Measurements from ENCODE around the gene BCL2L11.

The BCL2L11 gene

DNA sequence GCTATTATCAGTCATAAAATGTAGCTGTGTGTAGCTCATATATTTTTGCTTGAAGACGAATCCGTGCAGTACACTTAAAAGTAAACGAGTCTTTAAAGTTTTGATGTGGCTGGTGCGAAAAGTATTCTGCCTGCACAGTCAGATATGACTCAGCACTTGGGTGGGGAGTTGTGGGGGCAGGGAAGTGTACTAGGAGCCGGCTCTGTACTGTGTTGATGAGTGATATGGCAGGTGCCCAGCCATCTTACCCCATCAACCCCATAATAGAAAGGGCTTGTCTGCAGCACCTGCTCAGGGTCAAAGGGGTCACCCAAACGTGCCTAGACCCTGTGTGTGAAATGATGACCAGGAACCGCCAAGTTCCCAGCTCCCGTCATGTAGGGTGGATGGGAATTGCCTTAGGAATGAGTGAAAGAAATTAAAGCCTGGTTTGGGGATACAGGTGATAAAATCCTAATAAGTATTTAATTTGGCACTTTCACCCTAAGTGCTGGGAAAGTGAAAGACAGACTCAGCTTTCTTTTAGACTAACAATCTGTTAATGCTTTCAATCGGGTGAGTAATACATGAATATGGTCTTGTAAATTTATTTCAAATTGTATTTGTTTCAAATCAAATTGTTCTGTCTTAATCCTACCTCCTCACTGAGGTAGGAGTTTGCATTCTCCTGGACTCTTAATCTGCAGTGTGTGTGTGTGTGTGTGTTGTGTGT lies 48.0 kb downstream of the BCL2L11 start:
- peak; percentile 48 for DNase-seq (ENCODE audit: low read depth)

DNA sequence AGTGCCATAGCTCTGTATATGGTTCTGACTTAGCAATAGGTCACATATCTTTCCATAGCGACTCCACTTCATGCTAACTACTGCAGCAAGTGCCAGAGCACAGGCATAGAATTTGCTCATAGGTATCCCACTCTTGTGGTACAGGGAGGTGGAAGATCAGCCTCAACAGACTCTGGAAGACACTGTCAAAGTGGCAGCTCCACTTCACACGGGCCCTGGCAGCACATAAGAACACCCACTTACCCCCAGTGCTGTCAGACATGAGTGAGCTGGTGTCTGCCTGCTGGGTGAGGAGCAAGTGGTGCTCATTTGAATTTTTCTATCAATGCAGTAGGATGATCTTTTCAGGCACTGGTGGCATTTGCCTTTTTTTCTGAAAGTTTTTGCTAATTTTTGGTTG lies 48.6 kb downstream of the BCL2L11 start:
- DNase-seq (ENCODE audit: low read depth): no peak

DNA sequence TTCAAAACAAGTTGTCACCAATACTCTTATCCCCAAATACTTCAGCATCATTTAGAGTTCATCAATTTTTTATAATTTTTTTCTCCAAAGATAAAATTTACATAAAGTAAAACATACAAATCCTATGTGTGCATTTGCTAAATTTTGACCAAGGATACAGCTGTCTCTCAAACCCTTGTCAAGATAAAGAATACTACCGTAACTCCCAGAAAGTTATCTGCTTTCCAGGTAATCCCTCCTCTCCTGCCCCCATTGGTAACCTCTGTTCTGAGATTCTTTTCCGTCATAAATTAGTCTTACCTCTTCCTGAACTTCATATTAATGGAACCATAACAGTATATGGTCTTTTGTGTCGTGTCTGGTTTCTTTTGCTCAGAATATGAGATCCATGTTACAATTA lies 49.2 kb downstream of the BCL2L11 start:
- DNase-seq (ENCODE audit: low read depth): no peak

DNA sequence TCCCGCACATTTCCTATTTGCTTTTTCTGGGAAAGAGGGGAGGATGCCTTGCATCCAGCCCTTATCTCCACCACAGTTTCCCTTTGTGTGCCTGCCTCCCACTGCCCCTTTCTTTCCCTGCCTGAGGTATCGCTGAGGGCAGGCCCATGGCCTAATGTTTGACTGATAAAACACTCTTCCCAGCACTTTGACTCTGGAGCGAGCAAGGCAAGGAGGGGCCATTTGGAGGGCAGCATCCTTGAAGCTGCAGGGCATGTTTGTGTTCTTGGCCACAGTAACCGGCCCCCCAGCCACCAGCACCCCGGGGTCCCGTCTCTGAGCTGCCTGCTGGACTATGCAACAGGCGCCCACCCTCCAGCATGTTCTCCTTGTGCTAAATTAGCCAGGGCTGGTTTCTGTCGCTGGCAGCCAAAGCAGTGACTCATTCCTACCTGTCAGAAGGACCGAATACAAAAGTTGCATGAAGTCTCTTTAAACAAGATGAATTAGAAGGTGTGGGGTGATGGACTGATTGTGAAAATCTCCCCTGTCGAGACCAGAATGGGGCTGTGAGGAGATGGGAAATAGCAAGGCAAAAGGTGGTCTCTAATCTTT lies 50.7 kb downstream of the BCL2L11 start:
- no peak for DNase-seq (ENCODE audit: low read depth)

DNA sequence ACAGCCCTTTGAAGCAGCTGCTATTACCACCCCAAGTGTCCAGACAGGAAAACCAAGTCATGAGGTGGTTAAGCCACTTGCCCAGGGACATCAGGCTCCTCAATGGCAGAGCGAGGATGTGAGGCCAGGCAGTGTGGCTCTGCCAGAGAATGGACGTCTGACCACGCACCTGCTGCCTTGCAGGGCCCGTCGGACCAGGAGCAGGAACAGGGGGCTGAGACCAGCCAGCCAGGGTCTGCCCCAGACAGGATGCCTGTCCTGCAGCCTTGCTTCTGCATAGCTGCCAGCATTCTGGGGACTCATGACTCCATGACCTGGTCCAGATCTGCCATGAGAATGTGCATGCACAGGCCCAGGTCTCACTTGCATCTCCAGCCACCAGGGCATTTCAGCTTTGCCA lies 52.0 kb downstream of the BCL2L11 start:
- DNase-seq (ENCODE audit: low read depth): no peak

DNA sequence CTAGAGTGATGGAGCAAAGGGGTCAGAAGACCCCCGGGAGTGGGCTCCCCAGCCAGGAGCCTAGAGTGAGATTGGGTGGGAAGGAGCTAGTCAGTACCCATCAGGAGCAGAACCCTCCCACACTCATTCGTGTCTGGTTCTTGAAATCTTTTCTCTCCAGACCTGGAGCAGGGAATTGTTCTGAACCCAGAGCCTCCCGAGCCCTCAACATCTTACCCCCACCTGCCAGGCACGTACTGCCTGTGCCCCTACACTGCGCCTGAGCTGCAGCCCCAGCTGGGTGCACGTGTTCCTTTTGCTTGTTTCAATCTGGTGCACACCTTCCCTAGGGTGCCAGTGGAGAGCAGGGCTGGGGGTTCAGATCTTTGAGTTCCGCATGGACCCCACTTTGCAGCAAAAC lies 52.6 kb downstream of the BCL2L11 start:
- no peak for DNase-seq (ENCODE audit: low read depth)

DNA sequence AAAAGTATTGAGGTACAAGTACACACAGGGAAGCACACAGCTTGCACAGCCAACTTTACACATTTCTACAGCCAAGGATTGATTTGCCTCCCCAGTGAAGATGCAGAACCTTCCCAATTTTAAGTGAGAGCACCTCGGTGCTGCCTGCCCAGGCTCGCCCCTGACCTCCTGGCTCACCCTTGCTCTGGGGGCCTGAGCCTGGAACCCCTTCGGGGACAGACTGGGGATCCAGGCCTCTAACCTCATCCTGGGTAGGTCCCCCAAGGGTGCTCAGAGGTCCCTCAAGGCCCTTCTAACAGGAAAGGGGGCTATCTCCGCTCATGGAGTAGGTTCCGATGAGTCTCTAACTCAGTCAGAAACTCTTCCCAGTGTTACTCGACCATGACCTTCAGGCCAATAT lies 53.1 kb downstream of the BCL2L11 start:
- DNase-seq (ENCODE audit: low read depth): no peak

DNA sequence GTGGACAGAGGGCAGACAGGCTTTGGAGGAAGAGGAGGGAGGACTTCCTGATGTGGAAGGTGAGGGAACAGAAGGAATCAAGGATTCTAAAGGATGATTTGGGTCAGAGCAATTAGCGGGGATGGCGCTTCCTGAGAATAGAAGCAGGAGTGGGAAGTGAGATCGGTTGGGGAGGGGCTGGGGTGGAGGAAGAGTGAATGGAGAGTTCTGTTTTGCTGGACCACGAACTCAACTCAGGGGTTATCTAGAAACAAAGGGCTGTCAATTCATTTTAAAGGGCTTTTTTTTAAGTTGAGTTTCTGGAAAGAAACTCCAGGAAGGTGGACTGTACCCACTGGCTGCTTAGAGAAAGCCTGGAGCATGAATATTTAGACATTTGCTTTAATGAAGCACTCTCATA lies 54.9 kb downstream of the BCL2L11 start:
- DNase-seq (ENCODE audit: low read depth): no peak

DNA sequence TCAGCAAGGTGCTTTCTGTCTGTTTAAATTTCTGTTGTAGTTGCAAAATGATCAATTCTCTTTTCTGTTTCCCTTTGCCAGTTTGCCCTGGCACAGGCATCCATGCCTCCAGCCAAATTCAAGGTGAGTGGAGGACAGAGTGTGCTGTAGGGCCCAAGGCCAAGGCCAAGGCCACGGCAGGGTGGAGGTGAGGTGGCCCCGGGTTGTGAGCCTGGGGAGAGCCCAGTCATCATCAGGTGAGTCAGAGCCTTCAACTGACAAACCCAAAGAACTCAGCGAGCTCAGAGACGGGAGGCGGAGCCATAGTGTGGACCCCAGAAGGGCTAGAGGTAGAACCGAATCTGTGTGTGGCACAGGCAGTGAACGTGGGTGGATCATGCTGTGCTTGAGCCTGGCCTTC lies 55.7 kb downstream of the BCL2L11 start:
- no peak for DNase-seq (ENCODE audit: low read depth)

DNA sequence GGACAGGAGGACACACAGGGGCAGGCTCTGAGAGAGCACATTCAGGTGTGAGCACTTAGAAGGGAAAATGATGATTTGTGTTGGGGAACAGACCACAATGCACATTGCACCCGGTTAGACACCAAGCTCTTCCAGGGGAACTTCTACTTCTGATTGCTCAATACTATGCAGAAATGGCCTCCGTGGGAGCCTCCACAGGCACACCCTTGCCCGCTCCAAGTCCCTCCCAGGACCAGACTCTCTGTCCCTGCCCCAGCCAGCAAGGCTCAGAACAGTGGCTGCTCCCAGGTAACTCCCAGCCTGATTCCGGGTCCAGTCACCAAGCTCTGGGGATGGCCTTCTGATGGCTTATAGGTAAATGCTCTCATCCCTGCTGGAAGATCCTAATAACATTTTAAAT lies 56.2 kb downstream of the BCL2L11 start:
- no peak for DNase-seq (ENCODE audit: low read depth)

DNA sequence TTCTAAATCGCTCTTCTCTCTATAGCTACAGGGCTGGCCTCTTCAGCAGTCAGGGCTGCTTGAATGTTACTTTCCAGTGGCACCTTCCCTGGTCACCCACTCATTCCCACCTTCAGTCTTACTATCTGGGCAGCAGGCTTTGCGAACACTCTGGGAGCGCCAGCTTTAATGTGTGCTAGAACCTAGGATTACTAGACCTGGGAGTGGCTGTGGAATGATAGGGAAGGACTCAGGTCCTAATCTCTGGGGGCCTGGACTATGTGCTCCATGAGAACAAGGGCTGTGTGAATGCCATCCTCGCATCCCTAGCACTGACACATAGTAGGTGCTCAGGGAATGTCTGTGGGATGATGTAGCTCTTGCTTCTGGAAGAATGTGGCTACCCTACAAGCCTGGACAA lies 57.6 kb downstream of the BCL2L11 start:
- DNase-seq (ENCODE audit: low read depth): no peak

DNA sequence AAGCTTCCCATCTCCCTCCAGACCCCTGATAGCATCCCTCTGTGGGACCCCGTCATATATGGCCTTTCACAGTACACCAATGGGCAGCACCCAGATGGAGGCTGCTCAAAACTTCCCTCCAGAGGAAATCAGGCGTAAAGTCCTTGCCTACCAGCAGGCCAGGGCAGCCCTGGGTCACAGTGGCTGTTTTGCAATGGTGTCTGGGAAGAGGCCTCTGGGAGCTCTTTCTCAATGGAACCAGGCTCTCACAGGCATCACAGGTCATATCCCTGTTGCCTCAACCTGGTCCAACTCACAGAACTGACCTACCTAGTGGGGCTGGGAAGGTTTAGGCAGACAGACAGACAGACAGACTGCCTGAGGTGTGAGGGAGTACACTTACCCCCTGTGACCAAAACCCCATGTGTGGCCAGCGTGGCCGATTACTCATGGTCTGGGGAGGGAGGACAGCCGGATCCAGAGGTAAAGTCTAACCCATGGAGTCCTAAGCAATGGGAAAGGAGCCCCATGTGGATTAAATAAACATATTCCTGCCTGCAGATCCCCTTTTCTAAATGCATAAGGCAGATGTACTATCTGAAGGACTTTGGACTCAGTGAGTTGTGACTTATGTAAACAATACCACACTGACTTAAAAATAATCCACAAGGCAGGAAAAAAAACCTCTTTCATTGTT lies 58.2 kb downstream of the BCL2L11 start:
- no peak for DNase-seq (ENCODE audit: low read depth)

DNA sequence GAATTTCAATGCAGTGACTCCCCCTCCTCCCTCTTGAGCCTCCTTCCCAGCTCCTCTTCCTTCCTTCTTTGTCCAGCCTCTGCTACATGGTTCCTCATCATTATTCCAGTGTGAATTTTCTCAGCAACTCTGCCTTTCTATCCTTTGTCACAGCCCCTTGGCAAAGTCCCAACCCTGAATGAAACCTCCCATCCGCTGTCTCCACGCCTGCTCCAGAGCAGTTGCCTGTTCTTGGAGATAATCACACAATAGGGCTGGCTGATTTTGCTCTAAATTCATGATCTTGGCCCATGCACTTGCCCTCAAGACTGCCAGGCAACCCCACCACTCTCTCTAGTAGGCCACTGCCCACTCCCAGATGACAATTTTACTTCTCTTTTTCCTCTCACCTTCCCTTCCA lies 61.4 kb downstream of the BCL2L11 start:
- no peak for DNase-seq (ENCODE audit: low read depth)

DNA sequence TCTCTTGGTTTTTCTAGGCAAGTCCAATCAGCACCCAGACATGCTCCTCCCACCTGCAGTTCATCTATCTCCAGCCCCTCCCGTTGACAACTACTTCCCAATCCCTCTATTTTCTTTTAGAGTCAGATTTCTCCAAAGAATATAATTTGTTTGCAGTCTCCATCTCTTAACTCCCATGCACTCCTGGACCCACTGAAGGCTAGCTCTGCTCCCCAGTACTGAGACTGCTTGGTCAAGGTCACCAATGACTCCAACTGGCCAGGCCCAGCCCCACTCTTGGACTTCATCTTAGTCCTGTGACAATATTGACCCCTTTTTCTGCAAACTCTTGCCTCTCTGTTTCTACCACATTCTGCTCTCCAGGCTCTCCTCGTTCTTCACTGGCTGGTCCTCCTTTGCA lies 62.0 kb downstream of the BCL2L11 start:
- no peak for DNase-seq (ENCODE audit: low read depth)

DNA sequence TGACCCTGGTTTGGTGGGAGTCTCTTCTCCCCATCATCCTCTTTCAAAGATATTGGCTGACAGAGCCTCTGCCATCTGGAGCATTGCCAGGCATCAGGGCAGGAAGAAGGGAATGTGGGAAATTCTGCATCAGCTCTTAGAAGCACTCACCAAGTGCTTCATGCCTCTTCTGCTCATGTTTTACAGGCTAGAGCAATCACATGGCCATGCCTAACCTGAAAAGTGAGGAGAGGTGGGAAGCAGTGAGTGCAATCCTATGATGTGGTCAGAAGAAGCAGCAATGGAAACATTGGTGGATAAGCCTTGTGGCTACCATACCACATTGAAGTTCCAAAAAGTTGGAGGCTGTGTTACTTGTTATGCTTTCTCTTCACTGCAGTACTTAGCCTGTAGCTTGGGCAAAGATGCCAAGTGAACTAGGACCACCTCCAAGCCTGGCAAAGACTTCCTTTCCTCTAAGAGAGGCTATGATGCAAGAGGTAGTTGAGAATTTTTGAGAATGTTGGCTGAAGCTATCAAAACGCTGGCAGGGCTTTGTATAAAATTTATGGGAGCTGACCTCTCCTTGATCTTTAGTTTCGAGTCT lies 64.1 kb downstream of the BCL2L11 start:
- DNase-seq (ENCODE audit: low read depth): no peak

DNA sequence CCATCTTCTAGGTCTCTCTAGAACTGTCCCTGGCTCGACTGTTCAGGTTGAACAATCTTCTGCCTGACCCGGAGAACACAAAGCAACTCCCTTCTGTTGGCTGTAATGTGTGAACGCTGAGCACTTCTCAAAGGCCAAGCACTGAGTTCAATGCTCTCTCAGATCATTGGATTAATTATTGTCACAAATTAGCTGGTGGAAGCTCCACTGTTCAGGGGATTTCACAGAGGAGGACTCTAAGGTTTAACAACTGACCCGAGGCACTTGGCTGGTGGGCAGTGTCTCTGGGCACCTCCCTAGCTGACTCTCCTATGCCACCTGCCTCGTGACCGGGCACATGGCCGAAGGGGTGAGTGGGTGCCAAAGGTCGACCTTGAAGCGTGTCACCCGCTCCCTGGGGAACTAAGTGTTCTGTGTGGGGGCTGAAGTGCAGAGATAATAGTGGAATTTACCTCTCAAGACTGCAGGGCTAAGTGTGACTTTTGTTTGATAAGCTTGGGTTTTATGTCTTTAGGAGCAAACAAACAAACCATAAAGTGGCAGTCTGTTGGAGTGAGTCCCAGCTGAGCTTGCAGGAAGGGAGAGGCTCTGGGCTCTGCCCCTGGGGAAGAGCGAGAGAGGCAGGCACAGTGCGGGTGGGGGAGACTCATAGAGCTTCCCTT lies 64.8 kb downstream of the BCL2L11 start:
- no peak for DNase-seq (ENCODE audit: low read depth)

DNA sequence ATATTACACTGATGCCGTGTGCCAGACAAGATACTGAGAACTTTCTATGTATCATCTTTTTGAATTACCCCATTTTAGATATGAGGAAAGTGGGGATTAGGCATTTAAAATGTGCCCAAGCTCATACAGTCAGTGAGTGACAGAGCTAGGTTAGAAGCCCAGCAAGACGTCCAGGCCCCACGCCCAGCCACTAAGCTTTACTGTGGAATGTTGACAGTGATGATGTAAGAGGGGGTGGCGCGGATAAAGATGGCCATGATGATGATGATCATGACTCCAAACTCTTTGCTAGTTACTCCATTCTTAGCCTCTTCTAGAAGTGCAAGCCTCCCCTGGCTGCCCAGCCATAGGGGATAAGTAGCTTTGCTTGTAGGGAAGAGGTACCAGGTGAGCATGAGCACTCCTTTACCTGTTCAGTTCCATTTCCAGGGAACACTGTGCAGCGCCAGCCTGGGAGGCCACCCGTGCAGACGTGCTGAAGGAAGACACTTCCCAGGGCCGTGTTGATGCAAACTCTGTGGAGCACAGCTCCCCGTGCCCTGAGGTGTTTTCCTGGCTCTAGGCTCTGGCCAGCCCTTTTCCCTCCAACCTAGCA lies 65.5 kb downstream of the BCL2L11 start:
- DNase-seq (ENCODE audit: low read depth): no peak

DNA sequence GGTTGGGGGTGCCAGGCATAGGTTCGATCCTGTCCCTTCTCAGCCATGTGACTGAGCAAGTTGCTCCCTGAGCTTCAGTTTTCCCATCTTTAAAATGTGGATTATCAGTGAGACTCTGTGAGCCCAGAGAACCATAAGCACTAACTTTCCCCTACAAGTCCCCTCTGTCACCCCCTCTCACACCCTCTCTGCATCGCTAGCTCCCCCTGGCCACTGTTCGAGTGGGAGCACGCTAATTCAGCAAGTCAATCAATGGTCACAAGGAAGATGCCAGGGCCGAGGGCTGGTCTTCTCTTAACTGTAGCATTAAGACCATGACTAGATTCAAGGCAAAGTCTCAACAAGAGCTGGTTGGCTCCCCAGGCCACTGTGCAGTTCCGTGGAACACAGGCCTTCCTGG lies 66.2 kb downstream of the BCL2L11 start:
- no peak for DNase-seq (ENCODE audit: low read depth)

DNA sequence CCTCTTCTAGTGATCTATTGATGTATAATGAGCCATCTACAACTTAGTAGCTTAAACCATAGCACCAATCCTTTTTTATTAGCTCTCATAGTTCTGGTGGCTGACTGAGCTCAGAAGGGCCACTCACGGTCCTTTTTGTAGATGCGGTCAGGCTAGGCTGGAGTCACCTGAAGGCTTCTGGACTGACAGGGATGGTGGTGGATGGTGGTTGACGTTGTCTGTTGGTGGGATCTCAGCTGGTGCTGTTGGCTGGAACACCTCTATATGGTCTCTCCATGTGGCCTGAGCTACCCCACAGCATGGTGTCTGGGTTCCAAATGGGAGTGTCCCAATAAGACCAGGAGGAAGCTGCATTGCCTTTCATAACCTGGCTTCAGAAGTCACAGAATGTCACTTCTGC lies 68.0 kb downstream of the BCL2L11 start:
- DNase-seq (ENCODE audit: low read depth): no peak

DNA sequence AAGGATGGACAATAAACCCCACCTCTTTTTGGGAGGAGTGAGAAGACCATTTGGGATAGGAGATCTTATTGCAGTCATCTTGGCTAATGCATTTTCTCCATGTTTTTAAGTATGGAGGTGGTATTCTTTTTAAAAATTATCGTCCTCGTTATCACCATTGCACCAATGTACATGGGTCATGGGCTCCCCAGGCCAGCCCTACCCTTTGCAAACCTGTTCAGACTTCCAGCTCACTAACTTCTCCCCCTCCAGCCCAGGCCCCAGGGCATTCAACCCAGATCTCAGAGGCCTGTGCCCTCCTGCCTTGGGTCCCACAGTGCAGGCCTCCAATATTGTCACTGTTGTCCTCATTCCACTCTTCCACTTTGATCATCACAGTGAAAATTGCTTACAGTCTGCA lies 68.4 kb downstream of the BCL2L11 start:
- no peak for DNase-seq (ENCODE audit: low read depth)

DNA sequence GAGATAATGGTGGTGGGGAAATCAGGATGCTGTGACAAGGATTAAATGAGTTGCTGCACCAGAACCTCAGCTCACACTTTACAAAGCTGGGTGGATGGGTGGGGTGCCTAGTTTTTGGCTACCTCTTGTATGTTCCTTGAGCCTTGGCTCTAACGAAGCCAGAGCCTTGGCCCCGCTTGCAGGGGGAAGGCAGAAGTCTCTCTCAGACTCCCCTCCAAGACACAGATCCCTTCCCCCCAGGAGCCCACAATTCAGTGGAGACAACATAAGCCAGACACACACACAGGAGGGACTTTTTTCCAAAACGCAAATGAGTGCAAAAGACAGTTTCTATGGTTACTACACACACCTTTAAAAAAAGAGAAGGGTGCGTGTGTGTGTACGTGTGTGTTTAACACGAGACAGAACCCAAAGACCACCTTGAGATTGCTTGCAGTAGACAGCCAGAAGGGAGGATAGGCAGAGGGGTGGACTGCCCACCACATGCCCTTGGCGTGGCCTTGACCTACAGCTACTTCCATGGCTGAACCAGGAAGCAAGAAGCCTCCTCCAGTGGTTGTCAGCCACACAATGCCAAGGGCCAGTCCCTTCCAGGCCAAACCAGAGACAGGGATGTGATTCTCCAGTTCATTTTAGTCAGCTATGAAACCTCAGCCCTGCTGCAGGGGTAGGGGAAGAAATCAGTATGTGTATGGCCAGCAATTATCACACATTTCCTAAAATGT lies 70.3 kb downstream of the BCL2L11 start:
- DNase-seq (ENCODE audit: low read depth): no peak

DNA sequence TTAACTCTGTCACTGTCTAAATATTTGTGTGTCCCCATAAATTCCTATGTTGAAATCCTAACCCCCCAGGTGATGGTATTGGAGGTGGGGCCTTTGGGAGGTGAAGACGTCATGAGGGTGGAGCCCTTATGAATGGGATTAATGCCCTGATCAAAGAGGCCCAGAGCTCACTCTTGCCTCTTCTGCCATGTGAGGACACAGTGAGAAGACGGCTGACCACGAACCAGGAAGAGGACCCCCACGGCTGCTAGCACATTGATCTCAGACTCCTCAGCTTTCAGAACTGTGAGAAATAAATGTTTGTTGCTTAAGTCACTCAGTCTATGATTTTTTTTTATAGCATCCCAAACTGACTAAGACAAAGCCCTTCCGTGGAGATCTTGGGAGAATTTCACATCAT lies 71.2 kb downstream of the BCL2L11 start:
- no peak for DNase-seq (ENCODE audit: low read depth)
